HG03575 (cell line): ENCODE results near the gene FXYD3.

Experiments
- ATAC-seq: cut with Tn5 transposase; IDR thresholded peaks from one replicate; pipeline ENCODE4 v1.9.1; 2021; ENCODE audit not compliant: unreplicated experiment, insufficient number of reproducible peaks, low FRiP score; ENCODE audit errors: extremely low read depth

FXYD3 gene

DNA sequence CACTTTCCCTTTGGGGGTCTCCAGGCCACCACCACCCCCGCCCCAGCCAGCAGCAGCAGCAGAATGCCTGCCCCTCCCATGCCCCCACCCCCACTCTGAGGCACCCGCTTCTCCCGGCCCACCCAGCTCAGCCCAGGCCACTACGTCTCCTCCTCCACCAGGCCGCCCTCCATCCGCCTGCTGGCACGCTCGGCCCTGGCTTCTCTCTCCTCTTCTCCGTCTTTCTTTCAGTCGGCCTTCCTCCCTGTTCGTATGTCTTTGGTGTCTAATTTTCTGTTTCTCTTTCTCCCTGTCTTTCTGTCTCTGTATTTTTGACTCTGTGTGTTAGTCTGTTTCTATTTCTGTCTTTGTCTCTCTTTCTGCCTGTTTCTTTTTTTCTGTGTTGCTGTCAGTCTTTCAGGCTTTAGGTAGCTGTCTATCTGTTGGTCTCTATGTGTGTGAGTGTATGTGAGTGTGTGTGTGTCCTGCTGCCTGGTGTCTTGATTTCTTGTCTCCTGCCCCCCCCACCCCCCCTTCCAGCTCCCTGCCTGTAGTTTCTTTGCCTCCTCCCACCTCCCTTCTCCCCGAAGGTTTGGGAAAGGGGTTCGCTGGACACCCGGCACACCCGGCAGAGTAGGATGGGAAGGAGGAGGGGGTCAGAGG lies 19.1 kb downstream of the FXYD3 start, which contains the start of gene LGI4:
Gene LGI4, minus strand, starts transcription at position 459 of the 642 bp plus-strand sequence. Its CDS starts 379 bp downstream, at position 80.
- no peak for ATAC-seq

DNA sequence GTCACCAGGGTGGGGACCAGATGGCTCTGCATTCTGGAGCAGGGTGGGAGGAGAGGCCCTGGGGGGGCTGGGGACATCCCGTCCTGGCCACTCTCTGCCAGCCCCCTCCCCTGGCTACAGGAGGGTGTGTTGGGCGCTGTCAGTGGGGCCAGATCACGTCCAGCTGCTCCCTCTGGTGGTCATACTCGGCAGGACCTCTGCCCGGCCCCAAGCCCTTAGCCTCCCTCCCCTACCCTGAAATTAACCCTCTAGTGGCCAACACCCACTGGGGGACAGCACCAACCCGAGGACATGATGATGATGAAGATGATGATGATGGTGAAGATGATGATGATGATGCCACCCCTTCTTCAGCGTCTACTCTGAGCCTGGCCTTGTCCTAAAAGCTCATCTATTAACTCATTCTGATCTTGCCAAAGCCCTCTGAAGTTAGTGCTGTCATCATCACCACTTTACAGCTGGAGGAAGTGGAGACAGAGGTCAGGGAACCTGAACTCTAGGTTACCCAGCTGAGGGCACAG lies 19.8 kb downstream of the FXYD3 start:
- no peak for ATAC-seq

GRCh38 chr19:35136231-35136630 lies 20.6 kb downstream of the FXYD3 start:
- no peak for ATAC-seq

- no peak for ATAC-seq
Measured at GRCh38 chr19:35136977-35137702, 21.5 kb downstream of the FXYD3 start.

DNA sequence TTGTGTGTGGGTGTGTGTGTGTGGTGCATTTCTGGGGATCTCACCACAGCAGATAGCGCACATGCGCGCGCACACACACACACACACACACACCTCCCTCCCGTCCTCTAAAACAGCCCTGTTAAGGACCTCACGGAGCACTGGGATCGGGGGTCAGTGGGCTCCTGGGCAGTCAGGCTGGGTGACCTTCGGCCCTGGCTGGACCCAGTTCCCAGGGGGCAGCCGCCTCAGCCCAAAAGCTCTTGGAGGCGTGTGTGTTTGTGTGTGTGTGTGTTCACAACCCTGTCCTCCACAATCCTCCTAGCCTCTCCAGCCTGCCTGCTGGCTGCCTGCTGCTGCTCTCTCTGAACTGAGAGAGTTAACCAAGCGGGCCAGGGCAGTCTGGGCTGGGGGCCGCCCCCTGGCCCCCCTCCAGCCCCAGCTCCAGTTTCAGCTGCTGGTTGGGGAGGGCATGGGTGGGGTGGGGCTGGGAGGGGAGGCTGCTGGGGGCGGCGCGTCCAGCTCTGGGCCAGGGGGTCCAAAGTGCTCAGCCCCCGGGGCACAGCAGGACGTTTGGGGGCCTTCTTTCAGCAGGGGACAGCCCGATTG lies 22.8 kb downstream of the FXYD3 start, which contains the start of gene FXYD1:
Gene FXYD1, plus strand, starts transcription at position 520 of the 588 bp plus-strand sequence. CDS start 1,256 bp downstream, outside the sequence.
- no peak for ATAC-seq

GRCh38 chr19:35140207-35140961 lies 24.8 kb downstream of the FXYD3 start:
- no peak for ATAC-seq

DNA sequence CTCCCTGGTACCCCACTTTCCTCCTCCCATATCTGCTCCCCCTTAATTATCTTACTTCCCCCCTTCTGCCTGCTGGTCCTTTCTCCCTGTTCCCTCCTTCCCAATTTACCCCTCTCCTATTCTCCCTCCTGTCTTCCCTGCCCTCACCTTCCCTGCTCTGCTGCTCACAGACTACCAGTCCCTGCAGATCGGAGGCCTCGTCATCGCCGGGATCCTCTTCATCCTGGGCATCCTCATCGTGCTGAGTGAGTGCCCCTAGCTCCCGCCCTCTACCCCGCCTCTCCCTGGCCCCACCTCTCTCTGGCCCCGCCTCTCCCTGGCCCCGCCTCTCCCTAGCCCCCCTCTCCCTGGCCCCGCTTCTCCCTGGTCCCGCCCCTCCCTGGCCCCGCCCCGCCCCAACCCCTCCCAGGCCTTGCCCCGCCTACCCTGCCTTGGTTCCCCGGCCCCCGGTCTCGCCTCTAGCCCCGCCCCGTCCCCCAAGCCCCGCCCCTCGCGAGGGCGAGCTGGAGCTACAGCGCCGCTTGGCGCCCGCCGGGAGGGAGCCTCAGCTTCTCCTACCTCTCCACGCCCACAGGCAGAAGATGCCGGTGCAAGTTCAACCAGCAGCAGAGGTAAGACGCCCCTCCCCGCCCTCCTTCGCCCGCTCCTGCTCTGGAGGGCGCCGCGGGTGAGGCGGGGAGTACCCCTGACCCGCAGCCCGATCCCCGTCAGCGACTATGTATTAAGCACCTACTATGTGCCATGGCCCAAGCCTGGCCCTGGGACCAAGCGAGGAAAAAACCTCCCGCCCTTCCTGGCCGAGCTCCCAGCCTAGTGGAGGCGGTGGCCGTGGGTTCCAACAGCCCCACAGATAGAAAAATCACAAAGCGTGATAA lies 25.6 kb downstream of the FXYD3 start:
- no peak for ATAC-seq

GRCh38 chr19:35141837-35142605 lies 26.4 kb downstream of the FXYD3 start:
- no peak for ATAC-seq

- no peak for ATAC-seq
Measured at GRCh38 chr19:35142606-35143230, 27.1 kb downstream of the FXYD3 start.

GRCh38 chr19:35143231-35143715 lies 27.6 kb downstream of the FXYD3 start, which contains the start of gene FXYD7:
Gene FXYD7 (plus strand): TSS chr19:35143255. CDS start chr19:35143334, 79 bp downstream.
- ATAC-seq: no peak

DNA sequence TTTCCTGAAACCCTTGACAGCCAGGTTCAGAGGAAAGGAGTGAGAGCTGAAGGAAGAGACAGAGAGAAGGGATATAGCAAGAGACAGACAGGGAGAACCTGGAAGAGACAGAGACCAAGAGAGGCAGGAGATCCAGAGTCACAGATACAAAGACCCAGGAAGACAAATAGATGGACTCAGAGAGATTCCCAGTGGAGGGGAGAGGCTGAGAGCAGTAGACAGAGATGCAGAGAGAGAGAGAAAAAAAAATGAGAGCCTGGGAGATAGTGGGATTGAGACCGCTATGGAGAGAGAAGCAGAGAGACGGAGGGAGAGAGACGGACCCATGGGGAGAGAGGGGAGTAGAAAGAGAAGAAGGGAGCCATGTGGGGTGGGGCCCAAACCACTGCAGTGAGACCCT lies 28.2 kb downstream of the FXYD3 start:
- no peak for ATAC-seq

DNA sequence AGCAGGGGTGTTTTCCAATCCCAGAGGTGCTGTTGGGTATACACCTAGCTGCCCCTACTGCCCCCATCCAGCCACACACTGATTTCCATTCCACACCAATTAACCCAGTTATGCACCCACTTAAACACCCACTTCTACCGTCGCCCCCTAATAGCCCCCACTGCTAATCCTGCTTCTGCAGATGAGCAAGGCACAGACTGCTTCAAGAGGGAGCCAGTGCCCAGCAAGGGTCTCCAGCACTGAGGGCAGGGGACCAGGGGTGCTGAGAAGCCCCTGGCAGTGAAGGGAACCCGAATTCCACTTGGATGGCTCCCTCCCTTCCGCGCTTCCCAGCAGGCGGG lies 28.6 kb downstream of the FXYD3 start:
- ATAC-seq: no peak

GRCh38 chr19:35144600-35145436 lies 29.2 kb downstream of the FXYD3 start:
- ATAC-seq: no peak

GRCh38 chr19:35146746-35147459 lies 31.3 kb downstream of the FXYD3 start:
- no peak for ATAC-seq

- ATAC-seq: no peak
Measured at GRCh38 chr19:35149463-35149862, 33.8 kb downstream of the FXYD3 start.

DNA sequence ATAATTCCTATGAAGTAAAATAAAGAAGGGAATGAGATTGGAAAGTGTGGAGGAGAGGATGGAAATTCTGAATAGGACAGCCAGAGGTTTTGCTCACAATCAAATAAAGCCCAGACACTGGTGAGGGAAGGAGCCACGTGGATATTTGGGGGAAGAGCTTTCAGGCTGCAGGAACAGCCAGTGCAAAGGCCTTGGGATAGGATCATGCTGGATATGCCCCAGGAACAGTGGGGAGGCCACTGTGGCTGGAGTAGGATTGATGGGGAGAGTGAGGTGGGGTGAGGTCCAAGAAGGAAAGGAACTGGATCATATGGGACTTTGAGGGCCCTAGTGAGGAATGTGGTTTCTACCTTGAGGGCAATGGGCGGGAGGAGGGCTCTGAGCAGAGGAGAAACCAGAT lies 34.8 kb downstream of the FXYD3 start:
- no peak for ATAC-seq
